Body of pancreas (tissue), 4 donors: ENCODE results near the gene OSBPL9.

Source experiments
- CTCF ChIP-seq, 7 experiments: fragments of 450-650 bp in 4 of 7; fragments of 200-600 bp in 3 of 7; sonication (generic) in 3 of 7; IDR thresholded peaks; one replicate each; pipeline ENCODE4 v1.5.1; 2016 to 2019; ENCODE audit warnings: antibody characterized with exemption in 7 of 7
- POLR2A ChIP-seq, 3 donors: fragments of 450-650 bp; IDR thresholded peaks; one replicate each; pipeline ENCODE4 v1.6.1; 2016; ENCODE audit warnings: antibody characterized with exemption in 3 of 3, mild to moderate bottlenecking in 2 of 3

- TF ChIP-seq CTCF (IDR thresholded peaks at IDR 0.05) (no peak), POLR2A (IDR thresholded peaks at IDR 0.05) (no peak)
These were observed 135.4 kb downstream of the OSBPL9 start for GRCh38 chr1:51752073-51752948.
